GM12801 (cell line): ENCODE data around the gene TNRC6A.

Source experiments
- TF ChIP-seq, protein P1 (sequence below): IDR thresholded peaks from one replicate; pipeline ENCODE4 v1.5.1; 2011; ENCODE audit warnings: control low read depth; ENCODE audit not compliant: insufficient read length; ENCODE audit errors: extremely low read depth

TNRC6A gene

DNA sequence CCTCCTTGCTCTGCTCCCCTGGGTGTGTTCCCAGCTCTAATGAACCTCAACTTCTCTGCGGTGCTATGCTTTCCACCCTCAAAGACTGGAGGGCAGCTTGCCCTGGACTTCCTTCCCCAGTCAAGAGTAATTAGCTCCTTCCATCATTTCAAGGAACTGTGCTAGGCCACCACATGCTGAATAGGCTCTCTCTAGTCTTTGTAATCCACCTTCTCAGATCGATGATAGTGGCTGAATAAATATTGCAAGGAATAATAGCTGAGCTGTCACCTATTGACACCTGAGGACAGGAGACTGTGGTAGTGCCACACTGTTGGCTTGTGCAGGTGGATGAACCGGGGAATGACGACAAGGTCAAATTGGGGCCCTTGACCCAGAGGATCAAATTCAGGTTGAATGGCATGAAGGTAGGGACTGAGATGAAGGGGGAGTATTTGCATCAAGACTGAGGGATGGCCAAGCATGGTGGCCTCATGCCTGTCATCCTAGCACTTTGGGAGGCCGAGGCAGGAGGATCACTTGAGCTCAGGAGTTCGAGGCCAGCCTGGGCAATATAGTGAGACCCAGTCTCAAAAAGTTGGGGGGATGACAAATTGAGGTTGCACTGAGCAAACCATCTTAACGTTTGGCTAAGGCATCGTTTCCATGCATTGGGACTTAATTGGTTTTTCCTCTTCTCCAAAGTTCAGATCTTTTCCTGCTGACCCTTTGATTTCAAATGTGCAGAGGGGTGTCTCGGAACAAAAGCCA lies 97.5 kb downstream of the TNRC6A start:
- TF ChIP-seq, protein P1, sequence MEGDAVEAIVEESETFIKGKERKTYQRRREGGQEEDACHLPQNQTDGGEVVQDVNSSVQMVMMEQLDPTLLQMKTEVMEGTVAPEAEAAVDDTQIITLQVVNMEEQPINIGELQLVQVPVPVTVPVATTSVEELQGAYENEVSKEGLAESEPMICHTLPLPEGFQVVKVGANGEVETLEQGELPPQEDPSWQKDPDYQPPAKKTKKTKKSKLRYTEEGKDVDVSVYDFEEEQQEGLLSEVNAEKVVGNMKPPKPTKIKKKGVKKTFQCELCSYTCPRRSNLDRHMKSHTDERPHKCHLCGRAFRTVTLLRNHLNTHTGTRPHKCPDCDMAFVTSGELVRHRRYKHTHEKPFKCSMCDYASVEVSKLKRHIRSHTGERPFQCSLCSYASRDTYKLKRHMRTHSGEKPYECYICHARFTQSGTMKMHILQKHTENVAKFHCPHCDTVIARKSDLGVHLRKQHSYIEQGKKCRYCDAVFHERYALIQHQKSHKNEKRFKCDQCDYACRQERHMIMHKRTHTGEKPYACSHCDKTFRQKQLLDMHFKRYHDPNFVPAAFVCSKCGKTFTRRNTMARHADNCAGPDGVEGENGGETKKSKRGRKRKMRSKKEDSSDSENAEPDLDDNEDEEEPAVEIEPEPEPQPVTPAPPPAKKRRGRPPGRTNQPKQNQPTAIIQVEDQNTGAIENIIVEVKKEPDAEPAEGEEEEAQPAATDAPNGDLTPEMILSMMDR, result no peak

DNA sequence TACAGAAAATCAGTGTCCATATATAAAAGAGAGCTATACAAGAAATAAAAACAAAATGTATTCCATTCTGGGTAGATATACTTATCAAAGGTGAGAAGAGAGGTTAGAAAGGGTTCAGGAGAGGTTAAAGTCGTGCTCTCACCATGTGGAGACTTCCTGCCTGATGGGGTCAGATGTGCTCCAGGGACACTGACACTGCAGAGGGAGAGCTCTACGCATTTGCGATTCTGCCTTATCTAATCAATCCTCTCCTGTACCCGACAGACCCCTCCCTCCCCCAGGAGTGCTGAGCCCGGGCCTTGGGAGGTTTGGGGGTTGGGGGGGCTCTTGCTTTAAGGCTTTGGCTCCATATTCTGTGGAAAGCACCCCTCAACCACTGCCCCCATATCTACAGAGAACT lies 99.7 kb downstream of the TNRC6A start:
- TF ChIP-seq, protein P1, result no peak

DNA sequence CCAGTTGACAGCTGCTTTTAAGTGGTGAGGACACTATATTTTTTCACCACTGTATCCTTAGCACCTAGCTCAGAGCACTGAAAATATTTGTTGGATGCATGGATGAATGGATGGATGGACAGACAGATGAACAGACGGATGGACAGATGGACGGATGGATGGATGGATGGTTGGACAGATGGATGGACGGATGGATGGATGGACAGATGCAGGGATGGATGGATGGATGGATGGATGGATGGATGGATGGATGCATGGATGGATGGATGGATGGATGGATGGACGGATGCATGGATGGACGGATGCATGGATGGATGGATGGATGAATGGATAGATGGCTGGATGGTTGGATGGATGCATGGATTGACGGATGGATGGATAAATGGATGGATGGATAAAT lies 103.9 kb downstream of the TNRC6A start:
- TF ChIP-seq, protein P1, result no peak

- TF ChIP-seq, protein P1, result no peak
Measured at GRCh38 chr16:24834459-24835335, 105.2 kb downstream of the TNRC6A start.

DNA sequence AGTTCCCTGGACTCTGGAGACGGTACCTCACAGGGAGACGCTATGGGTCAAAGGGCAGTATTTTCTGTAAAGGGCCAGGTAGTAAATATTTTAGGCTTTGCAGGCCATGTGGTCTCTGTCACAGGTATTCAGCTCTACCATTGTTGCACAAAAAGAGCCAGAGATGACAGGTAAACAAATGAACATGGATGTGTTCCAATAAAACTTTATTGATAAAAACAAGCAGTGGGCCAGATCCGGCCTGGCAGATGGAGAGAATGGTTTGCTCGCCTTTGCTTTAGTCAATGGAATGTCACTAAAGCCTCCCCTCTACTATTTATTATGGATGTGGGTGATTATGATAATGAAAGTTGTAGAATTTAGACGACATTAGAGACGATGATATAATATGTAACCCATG lies 107.4 kb downstream of the TNRC6A start:
- TF ChIP-seq, protein P1, result no peak

- TF ChIP-seq, protein P1, result no peak
Measured at GRCh38 chr16:24837969-24838368, 108.5 kb downstream of the TNRC6A start.

DNA sequence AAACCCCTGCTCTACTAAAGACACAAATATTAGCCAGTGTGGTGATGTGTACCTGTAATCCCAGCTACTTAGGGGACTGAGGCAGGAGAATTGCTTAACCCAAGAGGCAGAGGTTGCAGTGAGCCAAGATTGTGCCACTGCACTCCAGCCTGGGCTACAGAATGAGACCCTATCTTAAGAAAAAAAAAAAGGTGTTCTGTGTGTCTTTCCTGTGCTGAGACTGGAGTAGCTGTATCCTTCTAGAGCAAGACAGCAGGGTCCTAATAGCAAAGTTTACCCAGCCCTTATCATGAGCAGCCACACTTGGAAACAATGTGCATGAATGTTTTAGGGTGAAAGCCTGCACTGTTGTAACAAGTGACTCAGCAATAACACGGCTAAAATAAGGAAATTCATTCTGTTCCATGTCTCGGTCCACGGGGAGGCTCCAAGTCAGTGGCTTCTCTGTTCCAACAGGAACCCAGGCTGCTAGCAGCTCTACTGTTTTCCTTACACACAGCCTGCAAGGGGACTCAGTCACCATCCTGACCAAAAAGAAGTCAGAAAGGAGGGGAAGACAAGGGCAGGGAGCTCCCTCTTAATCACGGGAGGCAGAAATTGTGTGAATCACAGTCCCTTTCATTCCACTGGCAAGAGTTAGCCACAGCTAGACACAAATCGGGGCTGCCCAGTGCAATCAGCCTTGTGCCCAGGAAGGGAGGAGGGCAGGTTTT lies 109.3 kb downstream of the TNRC6A start:
- TF ChIP-seq, protein P1, result no peak
